Activated CD4-positive, alpha-beta T cell treated with anti-CD3 and anti-CD28 coated beads for 48 hours (primary cell): ENCODE measurements around the gene MYRFL.

Source experiments
- DNase-seq: peaks from one replicate; pipeline ENCODE4 v3.0.0-alpha.2; 2020

MYRFL gene

DNA sequence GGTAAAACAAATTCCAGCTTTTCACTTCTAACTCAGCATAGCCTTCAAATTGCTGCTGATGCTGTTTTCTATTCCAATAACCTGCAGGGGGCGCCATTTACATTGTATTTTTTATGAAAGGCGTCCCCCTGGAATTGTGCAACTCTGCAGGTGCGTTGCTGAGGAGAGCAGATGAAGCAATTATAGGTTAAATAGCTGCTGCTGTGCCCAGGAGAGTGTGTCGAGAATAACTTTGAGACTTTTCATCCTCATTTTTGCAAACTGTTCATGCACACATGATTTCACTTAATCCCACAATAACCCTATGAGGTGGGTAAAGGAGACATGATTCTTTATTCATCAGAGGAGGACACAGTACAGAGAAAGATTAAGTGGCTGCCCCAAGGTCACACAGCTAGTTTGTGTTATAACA is 75.7 kb downstream of the MYRFL start:
- DNase-seq: peak; percentile 77

DNA sequence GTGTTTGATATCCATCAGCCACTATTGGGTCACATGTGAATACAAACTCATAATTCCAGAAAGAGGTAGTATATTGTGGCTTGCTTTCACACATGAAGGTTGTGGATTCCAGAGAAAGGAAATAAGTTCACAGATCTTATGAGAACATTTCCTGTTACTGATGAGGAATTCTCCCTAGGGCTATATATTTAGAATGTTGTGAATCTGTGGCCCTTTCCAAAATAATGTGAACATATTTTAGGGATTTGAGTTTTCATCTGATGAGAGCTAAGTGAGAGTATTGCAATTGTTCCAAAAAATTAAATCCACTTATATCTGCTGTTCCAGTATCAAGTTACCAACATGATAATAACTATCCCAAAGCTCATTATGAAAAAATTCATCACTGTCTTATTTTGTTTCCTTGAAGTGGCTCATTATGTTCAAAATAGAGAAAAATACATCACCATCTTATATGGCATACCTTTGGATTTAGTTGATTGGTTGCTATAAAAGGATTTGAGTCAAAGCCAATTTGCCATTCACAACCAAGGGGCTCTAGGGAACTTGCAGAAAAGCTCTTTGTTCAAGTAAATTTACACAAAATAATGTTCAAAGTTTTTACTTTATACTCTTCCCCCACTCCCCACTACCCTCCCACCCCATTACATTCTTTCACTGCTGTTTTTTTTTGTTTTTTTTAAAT is 76.3 kb downstream of the MYRFL start:
- no peak for DNase-seq

DNA sequence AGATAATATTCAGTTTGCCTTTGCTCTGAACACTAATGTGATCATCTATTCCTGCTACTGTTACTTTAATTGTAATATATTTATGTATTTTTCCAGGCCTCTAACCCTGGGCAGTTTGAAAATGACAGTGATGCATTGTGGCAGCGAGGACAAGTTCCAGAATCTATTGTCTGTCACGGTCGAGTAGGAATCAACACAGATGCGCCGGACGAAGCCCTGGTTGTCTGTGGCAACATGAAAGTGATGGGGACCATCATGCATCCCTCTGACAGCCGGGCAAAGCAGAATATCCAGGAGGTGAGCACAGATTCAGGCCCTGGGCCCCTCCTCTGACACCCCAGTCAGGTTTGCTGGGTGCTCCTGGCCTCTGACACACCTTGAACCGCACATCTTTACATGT is 78.5 kb downstream of the MYRFL start:
- no peak for DNase-seq

DNA sequence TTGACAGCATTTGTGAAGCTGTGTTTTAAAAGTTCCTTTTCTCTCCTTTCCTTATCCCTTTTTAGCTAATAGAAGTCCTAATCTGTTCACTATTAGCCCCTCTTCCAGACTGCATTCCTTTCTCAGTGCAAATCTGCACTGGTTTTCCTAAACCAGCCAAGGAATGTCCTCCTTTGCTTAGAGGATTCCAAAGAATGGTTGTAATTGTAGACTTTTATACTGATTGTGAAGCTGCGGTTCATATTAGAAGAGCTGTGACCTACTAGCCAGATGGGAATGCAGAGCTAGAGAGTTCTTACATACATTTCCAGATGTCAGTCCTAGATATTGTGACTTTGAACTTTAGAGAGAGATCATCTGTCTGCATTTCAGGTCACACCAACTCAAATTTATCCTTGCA is 79.8 kb downstream of the MYRFL start:
- DNase-seq: no peak

DNA sequence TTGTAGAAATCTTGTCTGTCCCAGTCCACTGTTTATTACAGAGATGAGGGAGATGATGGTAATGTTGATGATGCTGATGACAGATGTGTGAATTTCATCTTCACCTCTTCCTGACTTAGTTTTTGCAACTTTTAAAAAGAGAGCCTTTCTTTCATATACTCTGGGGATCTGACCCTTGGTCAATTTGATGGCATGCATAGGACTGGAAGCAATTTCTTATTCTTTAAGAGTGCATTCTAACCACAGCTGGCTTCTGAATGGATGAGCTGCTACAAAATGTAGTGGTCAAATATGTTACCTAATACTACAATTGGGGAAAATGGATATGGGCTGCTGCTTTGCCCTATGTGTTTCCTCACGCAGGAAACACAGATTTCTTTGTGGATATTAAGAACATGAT is 80.8 kb downstream of the MYRFL start:
- DNase-seq: no peak

DNA sequence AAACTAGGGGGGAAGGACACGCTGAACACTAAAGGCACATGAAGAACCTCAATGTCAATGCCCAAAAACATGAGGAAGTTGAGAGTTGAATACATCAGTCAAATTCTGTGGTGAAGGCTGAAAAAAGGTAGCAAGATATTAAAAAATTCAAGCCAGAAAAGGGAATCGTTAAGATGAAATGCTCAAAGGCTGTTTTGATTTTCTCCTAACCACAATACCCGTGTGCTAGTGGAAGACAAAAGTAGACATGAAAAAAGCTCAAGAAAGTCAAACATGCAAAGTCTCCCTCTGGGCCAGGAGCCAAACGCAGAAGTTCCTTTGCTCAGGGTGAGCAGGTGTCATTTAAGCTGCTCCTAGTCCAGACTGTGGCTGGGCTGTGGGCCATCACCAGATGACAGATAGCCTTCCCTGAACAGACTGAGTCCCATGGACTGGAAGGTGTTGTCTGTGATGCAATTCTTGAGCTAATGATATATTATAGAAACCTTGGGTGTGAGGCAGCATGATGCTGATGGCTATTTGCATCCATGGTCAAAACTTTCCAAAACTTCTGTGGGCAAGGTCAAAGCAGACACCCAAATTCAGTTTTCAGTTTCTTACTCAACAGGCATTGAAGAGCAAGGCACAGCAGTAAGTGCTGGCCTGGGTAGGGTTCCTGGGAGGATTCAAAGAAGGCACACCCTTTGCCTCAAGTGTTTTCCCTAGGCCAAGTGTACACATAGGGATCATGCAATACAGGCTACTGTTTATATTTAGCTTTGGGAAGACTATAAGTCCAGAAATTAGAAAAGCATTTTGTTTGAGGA is 81.6 kb downstream of the MYRFL start:
- no peak for DNase-seq

DNA sequence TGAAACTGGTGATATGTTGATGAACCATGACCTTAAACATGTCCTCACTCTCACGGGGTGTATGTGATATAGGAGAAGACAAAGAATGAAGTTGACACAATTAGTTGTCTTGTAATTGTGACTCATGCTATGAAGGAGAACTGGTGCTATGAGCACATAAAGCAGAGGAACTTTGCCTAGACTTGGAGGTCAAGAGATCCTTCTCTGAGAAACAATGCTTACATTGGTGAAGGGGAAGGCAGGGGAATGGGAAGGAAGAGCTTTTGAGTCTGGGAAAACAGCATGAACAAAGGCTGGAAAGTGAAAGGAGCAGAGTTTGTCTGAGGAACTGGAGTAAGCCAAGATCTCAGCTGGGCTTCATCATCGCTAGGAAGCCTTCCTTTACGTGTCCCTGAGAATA is 83.2 kb downstream of the MYRFL start:
- DNase-seq: no peak

DNA sequence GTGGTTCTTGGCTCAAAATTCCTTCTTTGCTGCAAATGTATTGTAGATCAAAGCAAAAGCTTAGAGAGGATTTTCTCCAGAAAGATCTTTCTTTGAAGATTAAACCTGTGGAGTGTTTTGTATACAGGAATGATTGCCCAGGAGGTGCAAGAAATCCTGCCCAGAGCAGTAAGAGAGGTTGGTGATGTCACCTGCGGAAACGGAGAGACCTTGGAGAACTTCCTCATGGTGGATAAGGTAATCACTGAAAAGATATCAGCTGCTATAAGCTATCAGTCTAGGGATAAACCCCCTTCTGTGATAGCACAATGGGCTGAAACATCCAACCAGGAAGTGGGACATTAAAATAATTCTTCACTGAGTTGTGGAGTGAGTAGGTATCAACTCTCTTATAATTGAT is 85.7 kb downstream of the MYRFL start:
- no peak for DNase-seq

DNA sequence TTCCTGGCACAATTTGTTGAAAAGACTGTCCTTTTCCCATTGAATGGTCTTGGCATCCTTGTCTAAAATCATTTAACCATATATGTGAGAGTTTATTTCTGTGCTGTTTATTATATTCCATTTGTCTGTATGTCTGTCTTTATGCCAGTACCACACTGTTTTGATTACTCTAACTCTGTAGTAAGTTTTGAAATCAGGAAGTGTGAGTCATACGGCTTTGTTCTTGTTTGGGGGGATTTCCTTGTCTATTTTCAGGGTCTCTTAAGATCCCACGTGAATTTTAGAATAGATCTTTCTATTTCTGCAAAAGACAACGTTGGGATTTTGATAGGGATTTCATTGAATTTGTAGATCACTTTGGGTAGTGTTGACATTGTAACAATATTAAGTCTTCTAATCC is 88.5 kb downstream of the MYRFL start:
- DNase-seq: no peak

DNA sequence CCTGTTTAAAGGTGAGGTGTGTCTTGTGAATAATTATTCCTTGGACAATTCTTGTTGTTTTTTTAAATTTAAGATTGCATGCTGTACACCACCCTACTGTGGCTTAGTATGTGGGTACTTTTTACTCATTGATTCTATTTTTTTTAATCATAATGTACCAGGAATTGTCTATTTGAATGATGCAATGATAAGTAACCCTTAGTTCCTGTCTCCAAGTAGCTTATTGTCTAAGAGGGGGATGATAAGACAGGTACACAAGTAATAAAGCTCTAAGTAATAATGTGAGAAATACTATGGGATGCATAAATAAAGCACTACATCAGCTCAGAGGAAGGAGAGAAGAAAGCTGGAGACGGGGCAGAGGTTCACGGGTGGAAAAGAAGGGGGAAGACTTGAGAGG is 90.9 kb downstream of the MYRFL start:
- DNase-seq: no peak

DNA sequence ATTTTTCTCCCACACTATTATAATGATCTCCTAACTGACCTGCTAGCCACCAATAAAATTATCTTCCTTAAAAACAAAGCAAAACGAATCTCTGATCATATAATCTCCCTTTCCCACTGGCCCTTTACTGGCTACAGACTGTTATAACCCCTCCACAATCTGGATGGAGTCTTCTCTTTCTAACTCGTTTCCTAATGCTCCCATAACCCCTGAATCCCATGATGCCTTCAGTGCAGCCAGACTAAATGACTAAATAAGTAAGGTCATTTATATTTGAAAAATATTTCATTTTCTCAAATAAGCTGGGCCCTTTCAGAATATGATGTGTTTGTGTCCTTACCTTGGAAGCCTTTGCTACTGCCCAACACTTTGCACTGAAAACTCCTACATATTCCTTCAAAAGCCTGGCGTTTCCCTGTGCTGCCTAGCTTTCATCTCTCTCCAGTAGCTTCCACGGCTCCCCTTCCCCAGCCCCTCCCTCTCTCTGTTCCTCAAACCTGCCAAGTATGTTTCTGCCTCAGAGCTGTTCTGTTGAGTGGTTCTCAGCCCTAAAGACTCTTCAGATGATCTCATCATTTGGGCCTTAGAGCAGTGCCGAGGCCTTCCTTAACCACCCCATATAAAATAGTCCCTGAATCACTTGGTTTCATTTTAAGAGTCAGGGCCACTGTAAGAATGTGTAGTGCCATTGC is 91.7 kb downstream of the MYRFL start:
- no peak for DNase-seq

DNA sequence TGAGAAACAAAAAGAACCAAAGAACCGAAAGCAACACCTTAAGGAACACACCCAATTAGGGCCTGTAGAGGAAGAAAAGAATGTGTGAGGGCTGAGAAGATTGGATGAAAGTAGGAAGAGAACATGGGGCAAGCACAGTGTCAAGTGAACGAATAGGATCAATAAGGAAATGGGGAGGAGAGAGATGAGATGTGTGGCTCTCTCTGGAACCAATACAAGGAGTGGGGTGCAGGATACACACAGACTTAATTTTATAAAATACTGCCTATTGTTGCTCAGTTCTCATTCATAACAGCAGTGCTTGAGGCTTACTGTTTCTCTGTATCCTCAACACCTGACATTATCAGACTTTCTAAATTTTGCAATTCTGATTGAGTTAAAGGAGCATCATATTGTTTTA is 93.3 kb downstream of the MYRFL start:
- DNase-seq: no peak

DNA sequence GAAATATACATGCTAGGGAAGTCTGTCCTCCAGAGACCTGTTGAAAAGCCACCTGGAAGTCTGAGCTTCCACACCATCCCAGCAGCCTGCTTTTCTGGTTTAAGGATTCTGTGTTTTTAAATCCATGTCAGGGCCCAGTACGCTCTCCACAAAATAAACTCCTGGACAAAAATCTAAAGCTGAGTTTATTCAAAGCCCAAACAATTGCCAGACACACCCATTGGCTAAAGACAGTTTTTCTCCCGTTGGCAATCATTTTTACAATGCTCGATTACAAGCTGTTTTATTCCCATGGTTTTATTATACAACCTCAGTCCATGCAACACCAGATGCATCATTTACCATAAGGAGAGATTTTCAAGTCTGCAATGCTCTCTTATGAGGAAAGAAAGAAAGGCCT is 94.5 kb downstream of the MYRFL start:
- no peak for DNase-seq

DNA sequence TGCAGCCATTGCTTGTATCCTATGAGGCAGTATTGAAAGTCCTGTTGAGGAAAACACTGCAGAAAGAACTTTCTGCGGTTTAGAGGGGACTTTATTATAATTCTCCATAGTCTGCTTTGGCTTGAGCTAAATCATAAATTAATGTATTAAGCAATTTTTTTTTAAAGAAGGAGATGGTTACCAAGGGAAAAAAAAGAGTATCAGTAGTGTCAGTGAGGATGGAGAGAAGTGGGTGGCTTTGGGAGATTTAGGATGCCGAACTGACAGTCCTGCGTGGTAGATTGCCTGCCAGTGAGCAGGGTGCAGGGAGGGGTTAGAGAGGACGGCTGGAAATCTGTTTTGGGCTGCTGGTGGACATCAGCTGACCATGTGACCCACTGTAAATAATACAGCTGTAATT is 96.8 kb downstream of the MYRFL start:
- DNase-seq: no peak

DNA sequence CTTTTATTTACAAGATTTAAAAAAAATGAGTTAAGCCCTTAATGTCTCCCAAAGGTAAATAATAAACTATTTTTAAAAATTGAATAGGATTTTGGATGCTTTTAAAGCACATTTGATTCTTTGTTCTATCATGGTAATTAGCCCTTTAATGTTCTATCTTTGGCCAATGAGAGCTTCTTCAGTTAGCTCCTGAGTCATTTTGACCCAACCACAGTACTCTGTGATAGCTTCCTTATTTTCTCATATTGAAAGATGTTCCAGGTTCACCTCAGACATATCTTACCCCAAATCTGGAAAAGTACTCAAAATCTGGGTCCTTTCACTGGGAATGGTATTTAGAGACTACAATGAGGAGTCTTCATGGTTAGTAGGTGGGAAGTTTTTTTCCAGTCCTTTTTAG is 98.0 kb downstream of the MYRFL start:
- no peak for DNase-seq

DNA sequence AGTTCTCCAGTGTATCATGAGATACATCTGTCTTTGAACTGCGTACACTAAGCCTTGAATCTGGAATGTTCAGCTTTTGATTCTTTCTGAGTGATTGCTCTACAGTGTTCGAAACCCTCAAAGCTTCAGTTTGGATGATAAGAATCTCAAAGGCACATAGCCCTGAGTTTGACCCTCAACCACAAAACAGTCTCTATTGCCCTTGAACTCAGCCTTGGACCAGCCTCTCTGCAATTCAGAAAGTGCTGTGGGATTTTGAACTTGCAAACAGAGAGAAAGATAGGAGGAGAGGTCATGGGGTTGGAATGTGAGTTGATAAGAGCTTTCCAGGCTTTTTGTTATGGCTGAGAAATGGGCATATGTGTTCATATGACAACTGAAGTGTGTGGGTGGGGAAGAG is 100.3 kb downstream of the MYRFL start:
- DNase-seq: no peak

DNA sequence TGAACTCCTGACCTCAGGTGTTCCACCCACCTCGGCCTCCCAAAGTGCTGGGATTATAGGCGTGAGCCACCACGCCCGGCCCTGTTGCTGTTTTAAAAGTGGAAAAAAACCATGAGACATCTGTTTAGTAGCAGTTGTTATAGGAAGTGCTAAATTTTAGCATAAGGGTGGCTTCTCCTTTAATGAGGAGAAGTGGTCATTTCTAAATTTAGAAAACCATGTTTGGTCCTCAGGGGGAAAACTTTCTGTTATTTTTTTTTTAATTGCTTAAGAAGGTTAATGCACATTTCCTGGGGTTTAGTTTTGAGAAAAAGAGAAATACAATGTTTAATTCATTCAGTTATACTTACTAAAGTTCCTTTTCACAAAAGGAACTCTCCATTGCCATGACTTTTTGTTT is 102.1 kb downstream of the MYRFL start:
- no peak for DNase-seq

DNA sequence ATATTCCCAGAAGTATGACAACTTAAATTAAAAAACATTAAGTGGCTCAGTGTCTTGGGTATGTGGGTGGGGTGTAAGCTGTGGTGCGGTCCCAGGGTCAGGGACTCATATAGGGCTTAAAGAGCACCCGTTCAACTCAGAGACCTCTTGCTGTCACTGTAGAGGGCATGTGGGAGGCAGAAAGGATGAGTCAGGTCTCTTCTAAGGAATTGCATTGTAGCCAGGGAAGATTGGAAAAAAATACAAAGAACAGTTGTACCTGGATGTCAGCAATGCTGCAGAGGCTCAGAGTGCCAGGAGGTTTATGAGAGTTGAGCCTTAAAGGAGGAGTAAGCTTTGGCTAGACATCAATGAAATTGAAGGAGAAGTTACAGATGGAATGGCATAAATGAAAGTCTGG is 104.1 kb downstream of the MYRFL start:
- no peak for DNase-seq

DNA sequence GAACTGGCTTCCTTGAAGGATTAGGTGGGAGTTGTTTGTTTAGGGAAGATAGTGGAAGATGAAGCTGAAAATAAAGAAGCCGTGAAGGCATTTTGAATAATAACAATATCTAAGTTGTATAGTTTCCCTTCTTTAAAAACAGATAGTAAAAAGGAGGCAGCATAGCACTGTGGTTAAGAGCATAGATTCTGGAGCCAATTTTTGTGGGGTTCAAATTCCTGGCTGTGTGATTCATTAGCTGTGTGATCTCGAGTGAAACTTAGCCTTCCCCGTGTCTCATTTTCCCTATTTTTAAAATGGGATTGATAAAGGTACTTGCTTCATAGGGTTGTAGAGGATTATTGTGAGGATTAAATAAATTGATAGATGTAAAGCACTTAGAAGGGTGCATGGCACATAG is 104.5 kb downstream of the MYRFL start:
- DNase-seq: no peak

DNA sequence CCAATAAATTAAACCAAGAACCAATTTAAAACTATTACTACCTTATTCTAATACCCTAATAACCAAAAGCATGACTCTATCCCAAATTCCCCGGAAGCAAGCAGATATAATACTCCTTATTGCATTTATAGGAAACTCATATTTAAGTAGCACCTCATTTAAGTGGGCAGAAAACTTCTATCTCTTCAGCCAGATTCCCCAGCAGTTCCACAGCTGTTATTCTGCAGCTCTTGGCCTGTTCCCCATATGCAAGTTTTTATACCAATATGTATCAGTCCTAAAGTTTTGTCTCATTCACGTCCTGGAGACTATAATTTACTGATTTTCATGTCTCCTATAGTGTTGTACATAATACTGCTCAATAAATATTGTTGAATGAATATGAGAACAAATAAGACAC is 106.5 kb downstream of the MYRFL start:
- DNase-seq: no peak

DNA sequence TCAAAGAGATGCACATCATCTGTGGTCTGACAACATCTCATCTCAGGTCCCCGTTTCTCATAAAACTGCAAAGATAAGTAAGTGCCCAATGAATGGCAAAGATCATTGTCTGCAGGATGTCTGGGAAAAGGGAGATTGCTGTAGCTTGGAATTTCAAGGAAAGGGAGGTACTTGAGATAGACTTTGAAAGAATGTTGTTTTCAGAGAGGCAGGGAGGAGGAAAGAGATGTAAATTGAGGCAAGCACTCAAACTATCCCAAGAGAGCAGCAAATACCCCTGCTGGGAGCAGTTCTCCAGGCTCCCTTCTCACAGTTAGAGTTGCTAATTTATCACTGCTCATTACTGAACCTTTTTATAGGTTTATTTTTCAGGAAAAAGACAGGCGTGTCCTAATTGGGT is 107.1 kb downstream of the MYRFL start:
- no peak for DNase-seq

DNA sequence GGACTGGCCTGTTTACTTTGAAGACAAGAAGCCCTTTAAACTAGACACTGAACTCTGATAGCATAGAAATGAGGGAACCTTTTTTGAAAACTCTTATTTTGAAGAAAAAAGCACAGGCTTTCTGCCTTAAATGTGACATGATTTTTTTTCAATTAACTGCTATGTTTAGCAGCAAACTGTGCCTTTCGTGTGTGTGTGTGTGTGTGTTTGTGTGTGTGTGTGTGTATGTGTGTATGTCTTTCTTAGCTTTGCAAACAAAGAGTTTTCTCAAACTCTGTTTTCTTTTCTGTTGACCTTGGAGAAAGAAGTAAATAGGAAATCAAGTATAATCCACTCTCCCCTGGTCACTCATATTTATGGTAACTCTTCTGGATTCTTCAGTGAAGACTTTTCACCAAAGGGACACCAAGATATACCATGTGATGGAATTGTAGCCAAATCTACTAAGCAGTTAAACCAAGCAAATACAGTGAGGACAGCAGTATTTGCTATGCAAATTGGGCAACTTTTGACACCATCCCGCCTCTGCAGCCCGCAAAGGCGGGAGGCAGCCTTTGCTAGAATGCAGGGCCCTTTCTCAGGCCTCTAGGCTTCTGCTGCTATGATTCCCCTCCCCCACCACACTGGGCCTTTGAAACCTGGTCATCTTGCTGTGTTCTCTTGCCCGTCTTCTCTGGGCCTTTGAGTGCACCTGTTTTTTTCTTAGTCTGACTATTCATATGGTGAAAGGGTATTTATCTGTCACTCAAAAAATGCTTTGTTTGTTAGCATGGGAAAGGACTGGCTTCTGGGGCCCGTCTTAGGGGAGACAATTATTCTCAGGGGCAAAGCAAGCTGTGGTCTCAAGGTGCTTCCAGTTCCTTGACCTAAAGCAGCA is 107.9 kb downstream of the MYRFL start:
- DNase-seq: no peak

DNA sequence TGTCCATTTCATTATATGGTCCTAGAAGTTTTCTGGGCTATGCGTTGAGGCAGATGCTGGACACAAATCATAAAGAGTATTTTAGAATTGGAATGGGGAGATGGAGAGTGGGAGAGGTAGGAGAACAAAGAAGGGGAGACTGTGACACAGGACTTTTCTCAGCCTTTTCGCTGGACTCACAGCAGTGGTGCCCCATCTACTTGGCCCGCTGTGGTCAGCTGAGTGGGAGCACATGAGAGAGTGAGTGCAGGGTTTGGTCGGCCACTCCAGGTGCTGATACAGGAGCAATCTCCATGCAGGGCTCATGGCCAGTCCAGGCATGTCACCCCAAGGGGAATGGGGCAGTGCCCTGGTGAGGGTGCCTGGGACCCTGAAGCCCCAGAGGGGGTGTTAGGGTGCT is 109.0 kb downstream of the MYRFL start:
- DNase-seq: no peak
